NCI-H774 (cell line): ENCODE measurements around the gene CFAP61.
A peak's percentile ranks its signal among the peaks of the same experiment; 100 is the strongest.

Experiments used
- DNase-seq: peaks from one replicate; lab custom pipeline; 2025; lab: John Stamatoyannopoulos, UW

The CFAP61 gene

GRCh38 chr20:20277894-20278335 lies 225.6 kb downstream of the CFAP61 start:
- DNase-seq: no peak

GRCh38 chr20:20286061-20286460 lies 233.7 kb downstream of the CFAP61 start:
- no peak for DNase-seq

- DNase-seq: no peak
Measured at GRCh38 chr20:20289331-20289730, 237.0 kb downstream of the CFAP61 start.

DNA sequence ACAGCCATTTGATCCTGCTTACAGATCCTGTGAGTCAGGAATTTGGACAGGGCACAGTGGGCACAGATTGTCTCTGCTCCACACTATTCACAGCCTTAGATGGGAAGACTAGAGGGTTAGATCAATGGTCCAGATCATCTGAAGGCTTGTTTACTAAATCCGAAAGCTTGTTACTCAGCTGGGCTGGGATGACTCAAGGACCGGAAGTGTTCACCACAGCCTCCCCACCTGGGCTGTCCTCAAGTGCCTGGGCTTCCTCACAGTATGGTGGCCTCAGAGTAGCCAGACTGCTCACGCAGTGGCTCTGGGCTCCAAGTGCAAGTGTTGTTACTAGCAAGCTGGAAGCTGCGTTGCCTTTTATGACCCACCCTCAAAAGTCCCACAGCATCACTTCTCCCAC lies 240.1 kb downstream of the CFAP61 start:
- DNase-seq: no peak

- DNase-seq: no peak
Measured at GRCh38 chr20:20293141-20293540, 240.8 kb downstream of the CFAP61 start.

DNA sequence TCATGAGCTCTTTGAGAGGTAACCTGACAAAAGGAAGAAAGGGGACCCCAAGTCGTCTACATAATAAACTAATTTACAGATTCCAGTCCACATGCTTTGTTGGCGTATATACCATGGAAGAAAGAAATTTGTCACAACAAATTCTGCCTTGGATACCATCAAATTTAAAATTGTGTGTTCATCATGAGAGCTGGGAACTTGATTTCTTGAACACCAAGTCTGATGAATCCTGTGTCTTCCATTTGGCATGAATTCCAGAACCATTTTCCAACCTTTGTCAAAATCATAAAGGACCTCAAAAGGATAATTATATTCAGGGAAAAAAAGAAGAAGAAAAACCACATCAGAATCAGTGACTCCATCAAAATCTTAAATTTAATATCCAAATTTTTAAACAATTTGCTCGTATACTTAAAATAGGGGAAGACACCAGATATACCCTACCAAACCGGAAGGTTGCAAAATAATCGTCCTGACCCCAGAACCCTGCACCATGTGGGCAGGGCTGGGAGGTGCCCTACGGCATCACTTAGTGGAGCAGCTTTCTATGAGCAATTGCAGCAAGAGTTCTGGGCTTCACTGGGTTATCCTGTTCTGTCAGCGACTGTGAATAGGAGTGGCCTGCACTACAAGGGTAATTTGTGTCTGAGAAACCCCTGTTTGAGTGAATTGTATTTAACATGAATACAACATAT lies 241.5 kb downstream of the CFAP61 start:
- no peak for DNase-seq

- no peak for DNase-seq
Measured at GRCh38 chr20:20295621-20296498, 243.5 kb downstream of the CFAP61 start.

DNA sequence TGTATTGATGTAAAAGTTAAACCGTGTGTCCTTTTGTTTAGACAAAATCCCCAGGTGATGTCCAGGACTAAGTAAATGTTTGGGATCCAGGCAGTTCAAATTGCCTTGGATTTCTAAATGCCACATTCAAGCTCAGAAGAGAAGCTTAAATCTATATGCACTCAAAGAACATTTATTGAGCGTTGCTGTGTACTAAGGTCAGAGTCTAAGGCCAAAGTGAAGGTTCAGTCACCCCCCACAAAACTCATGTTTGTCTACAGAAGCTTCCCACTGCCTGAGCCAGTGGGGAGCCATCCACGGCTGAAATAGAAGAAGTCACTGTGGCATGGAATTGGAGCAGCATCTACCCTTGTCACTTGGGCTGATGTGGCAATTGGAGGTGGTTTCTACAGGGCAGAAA lies 244.8 kb downstream of the CFAP61 start:
- DNase-seq: no peak

GRCh38 chr20:20297752-20298151 lies 245.4 kb downstream of the CFAP61 start:
- no peak for DNase-seq

- no peak for DNase-seq
Measured at GRCh38 chr20:20299904-20300303, 247.6 kb downstream of the CFAP61 start.

GRCh38 chr20:20303320-20303719 lies 251.0 kb downstream of the CFAP61 start:
- no peak for DNase-seq

DNA sequence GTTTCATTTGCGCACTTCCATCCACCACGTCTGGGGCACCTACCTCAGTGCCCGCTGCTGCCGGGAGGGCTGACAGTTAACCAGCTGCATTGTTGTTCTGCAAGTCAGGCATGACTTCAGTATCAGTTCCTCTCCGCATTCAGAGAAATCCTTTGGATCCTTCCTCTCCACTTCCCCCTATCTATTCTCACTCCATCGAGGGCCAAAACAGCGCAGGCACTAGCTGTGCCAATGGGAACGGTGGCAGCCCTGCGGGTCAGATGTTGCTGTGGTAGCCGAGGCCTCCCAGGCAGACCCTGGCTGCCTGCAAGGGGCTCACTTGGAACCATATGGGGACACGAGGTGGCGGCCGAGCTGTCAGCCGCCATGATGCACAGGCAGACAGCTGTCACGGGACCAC lies 251.4 kb downstream of the CFAP61 start:
- no peak for DNase-seq

DNA sequence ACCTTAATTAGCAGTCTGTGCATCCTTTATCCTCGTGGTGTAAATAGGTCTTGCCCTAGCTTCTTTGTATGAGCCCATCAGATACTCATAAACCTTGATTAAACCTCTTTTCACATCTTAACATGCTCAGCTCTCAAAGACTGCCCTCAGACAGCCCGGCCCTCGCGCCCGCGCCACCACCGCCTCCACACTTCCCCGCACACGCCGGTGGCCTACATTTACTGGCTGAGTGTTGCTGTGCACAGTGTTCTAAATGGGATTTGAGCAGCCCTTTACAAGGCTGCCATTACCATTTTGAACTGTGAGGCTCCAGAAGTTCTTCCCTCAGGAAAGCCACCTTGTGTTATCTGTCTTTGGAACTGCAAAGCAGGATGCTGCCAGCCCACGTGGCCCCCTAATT lies 252.6 kb downstream of the CFAP61 start:
- no peak for DNase-seq

DNA sequence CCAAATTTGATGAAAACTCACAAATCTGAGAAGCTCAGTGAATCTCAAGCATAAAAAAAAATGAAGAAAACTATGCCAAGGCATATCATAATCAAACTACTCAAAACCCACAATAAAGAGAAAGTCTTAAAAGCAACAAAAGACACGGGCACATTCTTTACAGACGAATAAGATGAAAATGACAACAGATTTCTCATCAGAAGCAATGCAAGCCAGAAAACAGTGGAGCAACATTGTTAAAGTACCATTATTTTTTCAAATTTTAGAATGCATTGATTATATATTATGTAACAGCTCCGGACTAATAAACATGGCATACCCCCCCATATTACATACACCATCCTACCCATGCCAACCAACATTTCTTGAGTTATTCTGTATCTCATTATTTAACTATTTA lies 260.2 kb downstream of the CFAP61 start:
- DNase-seq: no peak

DNA sequence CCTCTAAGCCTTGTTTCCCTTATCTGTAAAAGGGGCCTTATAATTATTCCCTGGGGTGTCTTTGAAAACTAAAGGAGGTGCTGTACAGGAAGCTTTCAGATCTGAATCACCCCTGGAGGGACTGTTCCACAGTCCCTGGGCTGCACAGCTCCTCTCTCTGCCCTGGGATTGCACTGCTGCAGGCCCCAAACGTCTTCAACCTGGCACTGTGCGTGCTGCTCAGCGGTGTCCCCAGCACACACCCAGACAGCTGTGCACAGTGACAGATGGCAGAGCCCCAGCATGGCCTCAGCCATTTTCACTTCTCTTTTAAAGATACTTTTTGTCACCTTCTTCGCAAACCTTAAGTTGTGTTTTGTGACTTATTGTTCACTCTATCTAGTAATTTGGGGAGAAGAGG lies 264.9 kb downstream of the CFAP61 start:
- DNase-seq: no peak

DNA sequence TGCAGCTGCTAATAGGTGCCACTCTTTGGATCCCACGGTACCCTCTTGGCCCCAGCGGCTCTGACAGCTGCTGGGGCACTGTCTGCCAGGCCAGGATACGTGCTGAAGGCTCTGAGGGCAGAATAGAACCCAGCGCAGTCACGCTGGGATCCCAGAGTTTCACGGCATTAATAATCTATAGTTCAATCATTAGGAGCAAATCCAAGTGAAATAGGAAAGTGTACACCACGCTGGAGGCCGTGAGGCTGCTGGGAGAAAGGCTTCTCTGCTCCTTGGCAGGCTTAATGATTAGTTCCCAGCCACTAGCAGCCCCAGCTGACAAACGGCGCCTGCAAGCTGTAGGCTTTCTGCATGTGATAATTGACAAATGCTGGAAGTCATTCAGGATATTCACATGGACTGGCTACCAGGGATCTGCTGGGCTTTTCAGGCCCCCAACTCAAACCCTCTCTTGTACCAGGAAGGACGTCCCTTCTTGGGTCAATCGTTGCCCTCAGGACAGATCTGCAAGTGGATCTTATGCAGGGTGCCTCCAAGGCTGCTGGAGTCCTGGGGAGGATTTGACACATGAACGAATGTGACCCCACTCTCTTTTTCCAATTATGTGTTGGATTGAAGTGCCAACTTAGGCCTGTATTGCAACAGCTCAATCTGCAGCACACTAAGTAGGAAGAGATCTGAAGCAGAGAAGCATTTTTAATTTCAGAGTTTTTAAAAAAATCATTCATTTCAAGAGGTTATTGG lies 265.5 kb downstream of the CFAP61 start:
- DNase-seq: peak; percentile 20

GRCh38 chr20:20318365-20319161 lies 266.2 kb downstream of the CFAP61 start:
- DNase-seq: no peak

DNA sequence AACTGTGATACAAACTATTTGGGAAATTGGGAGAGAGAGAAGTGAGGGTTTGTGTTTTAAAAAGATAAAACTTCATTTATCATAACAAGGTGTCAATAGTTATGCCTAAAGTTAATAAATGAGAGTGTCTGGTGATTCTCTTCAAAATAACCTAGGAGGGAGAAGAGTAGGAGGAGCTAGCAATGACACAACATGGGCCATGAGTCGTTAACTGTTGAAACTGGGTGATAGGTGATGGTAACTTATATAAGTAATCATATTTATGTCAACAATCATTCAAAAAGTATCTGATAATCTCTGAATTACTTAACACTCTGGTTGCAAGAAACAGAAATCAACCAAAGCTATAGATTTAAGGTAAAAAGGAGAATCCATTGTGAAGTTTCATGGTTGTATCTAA lies 268.8 kb downstream of the CFAP61 start:
- no peak for DNase-seq

GRCh38 chr20:20321917-20322316 lies 269.6 kb downstream of the CFAP61 start:
- no peak for DNase-seq

DNA sequence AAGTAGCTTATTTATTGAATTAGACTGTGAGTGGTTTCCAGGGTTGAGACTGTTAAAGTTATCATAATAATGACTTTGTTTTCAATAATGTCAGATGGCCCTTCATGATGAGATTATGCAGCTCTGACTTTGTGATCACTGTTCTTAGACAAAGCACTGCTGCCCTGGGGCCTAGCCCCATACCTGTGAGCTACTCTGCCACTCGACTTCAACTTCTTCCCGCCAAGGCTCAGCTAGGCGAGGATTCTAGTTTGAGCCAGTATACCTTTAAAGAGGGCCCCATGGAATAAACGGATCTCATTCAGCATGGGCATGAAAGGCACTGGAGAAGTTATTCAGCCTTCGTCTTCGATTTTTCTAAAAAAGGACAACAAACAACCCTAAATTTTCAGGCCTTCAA lies 270.6 kb downstream of the CFAP61 start:
- DNase-seq: no peak

DNA sequence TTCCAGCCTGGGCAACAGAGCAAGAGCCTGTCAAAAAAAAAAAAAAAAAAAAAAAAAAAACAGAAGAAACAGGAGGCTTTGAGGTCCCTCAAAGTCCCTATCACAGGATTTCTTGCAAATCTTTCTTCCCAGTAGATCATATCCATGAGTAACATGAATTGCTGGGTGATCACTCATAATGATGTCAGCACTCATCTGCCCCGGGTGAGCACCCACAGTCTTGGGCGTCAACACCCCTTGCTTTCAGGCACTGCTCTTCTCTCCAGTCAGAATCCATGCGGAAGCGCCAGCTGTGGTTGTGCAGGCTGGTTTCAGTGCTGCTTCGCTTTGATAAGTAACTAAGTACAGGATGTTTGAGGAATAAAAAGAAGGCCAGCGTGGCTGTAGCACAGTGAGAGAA lies 275.4 kb downstream of the CFAP61 start:
- no peak for DNase-seq

- DNase-seq: no peak
Measured at GRCh38 chr20:20329564-20329963, 277.2 kb downstream of the CFAP61 start.
